Activated CD4-positive, alpha-beta T cell treated with anti-CD3 and anti-CD28 coated beads for 36 hours (primary cell): Measurements from ENCODE around the gene ALG1L2. TPM values are rescaled to one million over a fixed set of nuclear protein-coding genes. Genes with fewer than 3 reads are reported as not detected.
"Not testable (repeated sequence)": the region's sequence is repeated elsewhere in the genome, so short reads cannot be mapped to it uniquely, and the experiment has no call there.

ENCODE experiments used
- ATAC-seq: fragments of 200-7000 bp; cut with Tn5 transposase; one replicate; pipeline ENCODE4 v1.10.0; 2021; ENCODE audit warnings: mild to moderate bottlenecking, moderate library complexity
- CTCF ChIA-PET: fragments of 350-600 bp; sonication (Branson Sonifier 250); formaldehyde crosslinking; loops from one replicate; lab custom pipeline; 2021; ENCODE audit warnings: antibody characterized with exemption; lab: Charles Lee
- POLR2A ChIA-PET: fragments of 350-600 bp; sonication (Branson Sonifier 250); formaldehyde crosslinking; loops from one replicate; lab custom pipeline; 2021; ENCODE audit warnings: antibody characterized with exemption, inconsistent platforms; lab: Charles Lee
- DNase-seq: peaks from one replicate; pipeline ENCODE4 v3.0.0-alpha.2; 2020
- H3K27ac Mint-ChIP-seq: one replicate; pipeline ENCODE4 v1.8.0; 2021; ENCODE audit warnings: mixed read lengths
- H3K27me3 Mint-ChIP-seq: one replicate; pipeline ENCODE4 v1.8.0; 2021; ENCODE audit warnings: mixed read lengths
- H3K36me3 Mint-ChIP-seq: one replicate; pipeline ENCODE4 v1.8.0; 2021; ENCODE audit warnings: low read depth, mixed read lengths
- H3K4me1 Mint-ChIP-seq: one replicate; pipeline ENCODE4 v1.8.0; 2021; ENCODE audit warnings: mixed read lengths
- H3K4me3 Mint-ChIP-seq: one replicate; pipeline ENCODE4 v1.8.0; 2021; ENCODE audit warnings: mild to moderate bottlenecking, moderate library complexity, mixed read lengths
- H3K9me3 Mint-ChIP-seq: one replicate; pipeline ENCODE4 v1.8.0; 2021; ENCODE audit warnings: low read depth, mixed read lengths
- intact Hi-C, 2 experiments: fragments of 100-400 bp; cut with DNase I in 1 of 2; cut with micrococcal nuclease in 1 of 2; formaldehyde crosslinking; loops; one replicate each; pipeline versions ENCODE4 v1.14.2 to v1.15.1; 2022 to 2024; cut with DNase I, micrococcal nuclease
- total RNA-seq, 2 experiments: library from RNA; stranded (reverse); gene quantifications; one replicate each; pipeline ENCODE4 v1.2.3, GENCODE V29; 2021

Gene ALG1L2
- total RNA-seq, 2 experiments from 2014 or later, result 0.71 TPM; not detected in 1

DNA sequence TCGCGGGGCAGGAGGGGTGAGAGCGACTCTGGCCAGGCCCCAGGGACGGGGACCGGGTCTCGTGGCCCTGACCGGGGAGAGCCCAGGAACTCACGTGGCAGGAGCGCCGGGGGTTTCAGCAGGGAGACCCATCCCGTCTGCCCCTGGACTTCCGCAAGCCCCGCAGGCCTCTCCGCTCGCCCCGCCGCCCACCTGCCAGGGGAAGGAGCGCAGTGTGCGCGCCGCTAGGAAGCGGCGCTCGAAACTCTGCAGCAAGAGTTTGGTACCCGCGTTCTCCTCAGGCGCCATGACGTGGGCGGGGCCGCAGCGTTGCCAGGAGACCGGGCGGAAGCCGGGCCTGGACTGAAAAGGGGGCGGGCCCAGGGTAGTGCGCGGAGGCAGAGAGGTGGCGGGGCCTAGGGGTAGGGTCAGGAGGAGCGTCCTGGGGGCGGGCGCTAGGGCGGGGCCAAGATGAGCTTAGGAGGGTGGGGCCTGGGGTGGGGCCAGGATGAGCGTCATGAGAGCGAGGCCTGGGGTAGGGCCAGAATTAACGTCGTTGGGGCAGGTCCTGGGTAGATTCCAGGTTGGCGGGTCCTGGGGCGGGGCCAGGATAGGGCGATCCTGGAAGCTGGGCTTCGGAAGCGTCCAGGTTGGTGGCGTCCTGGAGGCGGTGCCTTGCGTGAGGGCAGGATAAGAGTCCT lies 29.7 kb downstream of the ALG1L2 start:
- H3K27ac Mint-ChIP-seq, result peak overlapping the region; percentile 98
- H3K4me1 Mint-ChIP-seq, result peaks cover 16% of the 10 kb centered on the region
- peak overlapping the region; percentile 92 for H3K4me3 Mint-ChIP-seq
- ATAC-seq (peak; percentile 100), DNase-seq (peak; percentile 100)
- intact Hi-C loops, result loop anchor here (1.0 to 5.0 kb wide), 14 partner anchors 17 to 1989 kb away; partner anchors contain the start of genes IFT122 (in 2 of the 2), TMCC1 (in 2 of the 2), ASTE1 (in 1 of the 2) and CNBP (in 1 of the 2)
- POLR2A ChIA-PET, result no interaction called here
- H3K36me3 Mint-ChIP-seq, result peaks cover 2% of the 10 kb centered on the region
- CTCF ChIA-PET, result interaction anchor here (1.0 kb wide), 1 partner anchor 13 kb away, joined by 4 read pairs; no protein-coding TSS in a partner anchor
- H3K27me3 Mint-ChIP-seq, result no peaks in the 10 kb centered on the region
- no peaks in the 10 kb centered on the region for H3K9me3 Mint-ChIP-seq

DNA sequence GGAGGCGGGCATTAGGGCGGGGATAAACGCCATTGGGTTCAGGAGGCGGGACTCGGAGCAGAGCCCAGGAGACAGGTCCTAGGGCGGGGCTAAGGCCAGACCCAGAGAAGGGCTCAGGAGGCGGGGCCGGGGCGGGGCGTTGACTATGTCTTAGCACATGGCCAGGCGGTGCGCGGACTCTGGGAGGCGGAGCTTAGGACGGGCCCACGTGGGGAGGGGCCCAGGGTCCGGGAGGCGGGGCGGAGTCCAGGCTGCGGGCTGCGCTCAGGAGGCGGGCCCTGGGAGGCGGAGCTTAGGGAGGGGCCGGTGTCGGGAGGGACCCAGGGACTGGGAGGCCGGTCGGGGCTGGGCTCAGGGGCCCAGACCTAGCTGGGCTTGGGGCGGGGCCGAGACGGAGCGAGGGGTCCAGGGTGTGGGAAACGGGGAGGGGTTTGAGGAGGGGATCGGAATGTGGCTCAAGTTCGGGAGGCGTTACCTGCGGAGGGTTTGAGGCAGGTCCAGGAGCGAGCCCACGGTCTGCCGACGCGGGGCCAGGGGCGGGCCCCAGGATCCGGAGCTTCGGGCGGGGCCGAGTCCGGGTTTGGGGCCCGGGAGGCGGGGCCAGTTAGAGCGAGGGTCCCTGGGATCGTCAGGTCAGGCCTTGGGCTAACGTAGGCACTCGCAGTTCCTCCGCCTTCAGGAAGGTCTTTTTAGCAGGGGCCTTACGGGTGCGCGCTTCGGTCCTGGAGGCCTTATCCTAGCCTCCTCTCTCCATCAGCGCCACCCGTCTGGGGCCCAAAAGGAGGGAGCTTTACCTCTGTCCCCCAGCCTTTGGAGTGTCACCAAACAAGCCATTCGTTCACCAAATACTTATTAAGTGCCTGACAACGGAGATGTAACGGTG lies 30.5 kb downstream of the ALG1L2 start:
- DNase-seq, result peak; percentile 100
- peak overlapping the region; percentile 98 for H3K27ac Mint-ChIP-seq
- peak; percentile 50 for ATAC-seq
- H3K9me3 Mint-ChIP-seq, H3K27me3 Mint-ChIP-seq, POLR2A ChIA-PET, H3K36me3 Mint-ChIP-seq: not testable (repeated sequence)
- CTCF ChIA-PET, result interaction anchor here (1.0 kb wide), 1 partner anchor 14 kb away, joined by 4 read pairs; no protein-coding TSS in a partner anchor
- intact Hi-C loops, result loop anchor here (1.0 to 5.0 kb wide), 15 partner anchors 18 to 1990 kb away; partner anchors contain the start of genes IFT122 (in 2 of the 2), TMCC1 (in 2 of the 2), ASTE1 (in 1 of the 2) and CNBP (in 1 of the 2)
- H3K4me3 Mint-ChIP-seq, result peak overlapping the region; percentile 92
- H3K4me1 Mint-ChIP-seq, result peaks cover 16% of the 10 kb centered on the region

DNA sequence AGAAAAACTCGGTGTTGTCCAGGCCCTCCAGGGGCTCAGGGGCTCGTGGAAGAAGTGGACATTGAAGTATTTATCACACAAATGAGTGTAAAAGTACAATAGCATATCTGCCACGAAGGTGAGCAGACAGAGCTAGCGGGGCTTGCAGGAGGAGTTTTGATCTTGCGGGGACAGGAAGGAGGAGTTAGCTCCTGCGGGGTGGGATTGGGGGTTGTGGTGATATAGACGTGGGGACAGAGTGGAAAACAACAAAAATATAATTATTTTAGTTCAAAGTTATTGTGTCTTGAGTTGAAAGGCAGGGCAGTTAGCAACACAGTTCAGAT lies 31.1 kb downstream of the ALG1L2 start:
- H3K9me3 Mint-ChIP-seq, H3K27me3 Mint-ChIP-seq, H3K36me3 Mint-ChIP-seq, ATAC-seq, POLR2A ChIA-PET: not testable (repeated sequence)
- peak; percentile 17 for DNase-seq
- Mint-ChIP-seq H3K4me1 (peaks cover 16% of the 10 kb centered on the region), H3K27ac (peak overlapping the region; percentile 77), H3K4me3 (peak overlapping the region; percentile 92)
- CTCF ChIA-PET, result interaction anchor here (0.7 kb wide), 1 partner anchor 781 kb away, joined by 3 read pairs; no protein-coding TSS in a partner anchor
- intact Hi-C loops, result loop anchor here (2.0 to 5.0 kb wide), 7 partner anchors 66 to 1990 kb away; partner anchors contain the start of genes ASTE1 (in 1 of the 2), CNBP (in 1 of the 2), HMCES (in 1 of the 2) and IFT122 (in 1 of the 2)

DNA sequence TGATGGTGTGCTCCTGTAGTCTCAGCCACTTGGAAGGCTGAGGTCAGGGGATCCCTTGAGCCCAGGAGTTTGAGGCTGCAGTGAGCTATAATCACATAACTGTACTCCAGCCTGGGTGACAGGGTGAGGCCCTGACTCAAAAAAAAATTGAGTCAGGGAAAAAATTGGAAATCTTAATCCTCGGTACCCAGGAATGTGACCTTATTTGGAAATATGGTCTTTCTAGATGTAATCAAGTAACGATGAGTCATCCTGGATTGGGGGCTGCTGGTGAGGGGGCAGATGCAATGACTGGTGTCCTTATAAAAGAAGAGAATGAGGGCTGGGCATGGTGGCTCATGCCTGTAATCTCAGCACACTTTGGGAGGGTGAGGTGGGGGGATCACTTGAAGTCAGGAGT lies 33.8 kb downstream of the ALG1L2 start:
- H3K27ac Mint-ChIP-seq, H3K27me3 Mint-ChIP-seq, CTCF ChIA-PET, H3K4me3 Mint-ChIP-seq, H3K9me3 Mint-ChIP-seq, H3K36me3 Mint-ChIP-seq, intact Hi-C loops, H3K4me1 Mint-ChIP-seq, POLR2A ChIA-PET, ATAC-seq, DNase-seq: not testable (repeated sequence)

DNA sequence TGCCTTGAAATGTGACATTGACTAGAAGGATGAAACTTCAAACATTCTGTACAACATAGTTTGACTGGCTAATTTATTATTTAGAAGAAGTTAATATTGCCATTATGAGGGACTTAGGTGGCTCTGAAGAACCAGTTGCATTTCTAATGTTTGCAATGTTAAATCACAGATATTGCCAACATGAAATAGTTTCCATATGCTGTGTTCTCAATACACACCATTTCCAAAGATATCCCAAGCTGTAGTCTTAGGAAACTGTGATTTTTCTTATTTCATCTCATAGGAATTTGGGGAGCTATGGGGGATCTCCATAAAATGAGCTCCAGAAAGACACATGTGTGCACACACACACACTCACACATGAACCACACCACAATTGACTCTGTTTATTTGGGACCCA lies 36.3 kb downstream of the ALG1L2 start:
- Mint-ChIP-seq H3K27me3 (no peaks in the 10 kb centered on the region), H3K9me3 (no peaks in the 10 kb centered on the region), H3K27ac (no peak overlapping the region), H3K36me3 (no peaks in the 10 kb centered on the region), H3K4me3 (no peak overlapping the region), H3K4me1 (no peaks in the 10 kb centered on the region)
- DNase-seq (no peak), ATAC-seq (no peak)
- CTCF ChIA-PET, result no interaction called here
- intact Hi-C loops, result no loop called here
- POLR2A ChIA-PET, result no interaction called here

DNA sequence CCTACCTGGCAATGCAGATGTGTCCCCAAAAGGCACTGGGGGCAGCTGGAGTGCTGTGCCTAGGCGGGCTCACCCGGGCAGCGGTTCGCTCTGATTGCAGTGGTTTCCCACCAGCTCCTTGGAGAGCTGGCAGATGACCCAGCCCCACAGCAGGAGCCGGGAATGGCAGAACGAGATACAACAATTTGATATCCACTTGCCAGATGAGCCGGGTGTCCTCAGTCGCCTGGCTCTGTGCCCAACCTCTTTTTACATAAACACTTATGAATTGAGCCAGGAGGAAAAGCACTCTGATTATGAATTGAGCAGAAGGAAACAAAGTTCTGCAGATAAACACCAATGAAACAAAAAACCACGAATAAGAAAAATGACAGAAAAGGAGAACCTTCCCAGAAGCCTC lies 38.2 kb downstream of the ALG1L2 start:
- POLR2A ChIA-PET, H3K36me3 Mint-ChIP-seq, H3K4me1 Mint-ChIP-seq, H3K27ac Mint-ChIP-seq, ATAC-seq, CTCF ChIA-PET, H3K9me3 Mint-ChIP-seq, DNase-seq, intact Hi-C loops, H3K4me3 Mint-ChIP-seq, H3K27me3 Mint-ChIP-seq: not testable (repeated sequence)

DNA sequence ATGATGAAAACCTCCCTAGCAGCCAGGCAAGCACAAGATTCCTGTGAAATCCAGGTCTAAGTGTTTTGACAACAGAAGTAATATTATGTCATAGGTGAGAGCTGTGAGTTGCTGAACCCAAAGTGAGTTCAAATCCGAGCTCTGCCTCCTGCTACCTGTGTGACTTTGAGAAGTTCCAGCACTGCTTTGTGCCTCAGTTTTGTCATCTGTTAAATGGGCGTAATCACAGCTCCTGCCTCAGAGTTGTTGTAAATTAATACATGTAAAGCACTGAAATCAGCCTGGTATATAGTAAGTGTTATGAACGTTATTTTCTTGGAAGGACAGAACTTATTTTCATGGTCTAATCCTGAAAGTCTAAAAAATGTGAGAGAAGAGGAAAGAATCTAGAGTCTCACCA lies 38.7 kb downstream of the ALG1L2 start:
- H3K4me3 Mint-ChIP-seq, H3K27ac Mint-ChIP-seq, ATAC-seq, H3K36me3 Mint-ChIP-seq, H3K9me3 Mint-ChIP-seq, H3K4me1 Mint-ChIP-seq, DNase-seq, intact Hi-C loops, CTCF ChIA-PET, POLR2A ChIA-PET, H3K27me3 Mint-ChIP-seq: not testable (repeated sequence)

DNA sequence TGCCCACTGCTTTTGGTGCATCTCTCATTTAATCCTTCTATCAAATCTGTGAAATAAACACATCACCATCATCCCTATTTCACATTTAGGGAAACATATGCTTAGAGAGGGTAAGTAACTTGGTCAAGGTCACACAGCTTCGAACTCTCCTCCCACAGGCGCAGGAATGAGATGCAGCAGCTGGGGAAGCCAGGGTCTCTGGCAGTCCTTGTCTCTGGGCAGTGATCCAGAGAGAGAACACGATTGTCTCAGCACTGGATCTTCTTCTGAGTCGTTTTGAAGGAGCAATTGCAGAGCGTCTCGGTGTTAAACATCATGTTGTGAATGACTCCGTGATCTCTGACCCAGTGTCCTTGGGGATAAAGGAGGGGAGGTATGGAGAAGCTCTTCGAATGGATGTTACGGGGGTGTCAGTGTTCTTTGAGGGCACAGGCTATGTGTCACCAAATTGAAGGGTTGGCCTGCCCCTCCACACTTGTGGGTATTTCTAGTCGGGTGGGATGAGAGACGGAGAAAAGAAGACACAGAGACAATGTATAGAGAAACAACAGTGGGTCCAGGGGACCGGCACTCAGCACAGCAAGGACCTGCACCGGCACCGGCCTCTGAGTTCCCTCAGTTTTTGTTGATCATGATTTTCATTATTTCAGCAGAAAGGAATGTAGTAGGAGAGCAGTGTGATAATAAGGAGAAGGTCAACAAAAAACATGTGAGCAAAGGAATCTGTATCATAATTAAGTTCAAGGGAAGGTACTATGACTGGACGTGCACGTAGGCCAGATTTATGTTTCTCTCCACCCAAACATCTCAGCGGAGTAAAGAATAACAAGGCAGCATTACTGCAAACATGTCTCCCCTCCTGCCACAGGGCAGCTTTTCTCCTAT lies 41.5 kb downstream of the ALG1L2 start:
- ATAC-seq, POLR2A ChIA-PET, H3K4me1 Mint-ChIP-seq, H3K9me3 Mint-ChIP-seq, DNase-seq, H3K27me3 Mint-ChIP-seq, H3K27ac Mint-ChIP-seq, intact Hi-C loops, H3K4me3 Mint-ChIP-seq, H3K36me3 Mint-ChIP-seq: not testable (repeated sequence)
- CTCF ChIA-PET, result interaction anchor here (0.6 to 0.7 kb wide), 3 partner anchors 222 to 1819 kb away, joined by 3 read pairs; no protein-coding TSS in a partner anchor

DNA sequence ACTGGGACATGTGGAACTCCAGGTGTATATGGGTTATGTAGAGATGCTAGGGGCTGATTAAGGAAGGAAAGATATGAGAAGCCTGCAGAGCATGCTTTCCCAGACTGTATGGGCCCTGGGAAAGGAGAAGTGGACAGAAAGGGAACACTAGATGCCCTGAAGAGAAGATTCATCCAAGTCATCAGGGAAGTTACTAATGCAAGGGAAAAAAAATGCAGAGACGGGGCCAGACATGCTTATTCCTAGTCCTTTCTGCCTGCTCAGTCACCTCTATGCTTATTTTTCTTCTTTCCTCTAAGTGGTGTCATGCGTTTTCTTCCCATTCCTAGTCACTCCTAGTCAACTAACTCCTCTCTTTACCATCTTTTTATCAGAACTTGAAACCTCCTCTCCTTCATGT lies 43.8 kb downstream of the ALG1L2 start:
- H3K4me3 Mint-ChIP-seq, H3K4me1 Mint-ChIP-seq, H3K9me3 Mint-ChIP-seq, POLR2A ChIA-PET, intact Hi-C loops, ATAC-seq, H3K27me3 Mint-ChIP-seq, DNase-seq, CTCF ChIA-PET, H3K36me3 Mint-ChIP-seq, H3K27ac Mint-ChIP-seq: not testable (repeated sequence)

DNA sequence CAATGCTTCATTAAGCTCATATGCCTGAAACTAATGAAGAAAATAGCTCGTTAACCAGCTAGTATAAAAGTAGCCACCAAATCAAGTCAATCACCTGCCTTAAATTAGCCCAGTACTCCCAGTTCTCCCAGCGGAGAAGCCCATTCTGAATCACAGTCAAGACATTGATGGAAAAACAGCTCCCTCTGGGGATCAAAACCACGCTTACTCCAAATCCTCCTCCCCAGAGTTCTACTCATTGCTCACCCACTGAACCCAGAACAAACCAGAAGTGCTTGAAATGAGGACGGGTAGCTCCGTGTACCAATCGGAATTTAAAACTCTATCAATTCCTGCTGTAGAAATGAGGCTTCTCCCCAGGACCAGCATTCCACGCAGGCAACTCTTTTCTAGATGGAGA lies 54.7 kb downstream of the ALG1L2 start:
- POLR2A ChIA-PET, H3K9me3 Mint-ChIP-seq, ATAC-seq, CTCF ChIA-PET, H3K27me3 Mint-ChIP-seq, intact Hi-C loops, H3K27ac Mint-ChIP-seq, H3K4me3 Mint-ChIP-seq, H3K36me3 Mint-ChIP-seq, DNase-seq, H3K4me1 Mint-ChIP-seq: not testable (repeated sequence)

DNA sequence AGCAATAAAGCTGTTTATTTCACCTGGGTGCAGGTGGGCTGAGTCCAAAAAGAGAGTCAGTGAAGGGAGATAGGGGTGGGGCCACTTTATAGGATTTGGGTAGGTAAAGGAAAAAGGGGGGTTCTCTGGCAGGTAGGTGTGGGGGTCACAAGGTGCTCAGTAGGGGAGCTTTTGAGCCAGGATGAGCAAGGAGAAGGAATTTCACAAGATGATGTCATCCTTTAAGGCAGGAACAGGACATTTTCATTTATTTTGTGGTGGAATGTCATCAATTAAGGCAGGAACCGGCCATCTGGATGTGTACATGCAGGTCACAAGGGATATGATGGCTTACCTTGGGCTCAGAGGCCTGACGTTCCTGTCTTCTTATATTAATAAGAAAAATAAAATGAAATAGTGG lies 56.1 kb downstream of the ALG1L2 start:
- H3K4me3 Mint-ChIP-seq, CTCF ChIA-PET, H3K36me3 Mint-ChIP-seq, H3K27me3 Mint-ChIP-seq, H3K27ac Mint-ChIP-seq, H3K4me1 Mint-ChIP-seq, ATAC-seq, H3K9me3 Mint-ChIP-seq, POLR2A ChIA-PET, DNase-seq, intact Hi-C loops: not testable (repeated sequence)
